Stimulated activated CD4-positive, alpha-beta T cell treated with anti-CD3 and anti-CD28 coated beads, Interleukin-2, amount 100 ng/mL, for 4 hours (primary cell): ENCODE data around the gene KDR.

ENCODE experiments used
- DNase-seq: peaks from one replicate; pipeline ENCODE4 v3.0.0-alpha.2; 2020; ENCODE audit warnings: low read depth

KDR gene

GRCh38 chr4:55029821-55030503 is 95.4 kb downstream of the KDR start:
- no peak for DNase-seq

GRCh38 chr4:55029321-55029720 is 96.1 kb downstream of the KDR start:
- no peak for DNase-seq
